Sigmoid colon (tissue), 3 donors: Measurements from ENCODE around the gene AFAP1.

Source experiments
- POLR2A ChIP-seq, 2 donors: fragments of 450-650 bp; IDR thresholded peaks; one replicate each; pipeline ENCODE4 v1.6.1; 2016; ENCODE audit warnings: antibody characterized with exemption in 2 of 2, mild to moderate bottlenecking in 2 of 2, moderate library complexity in 2 of 2
- TF ChIP-seq, protein P1 (sequence below), 4 experiments: fragments of 450-650 bp in 3 of 4; fragments of 200-600 bp in 1 of 4; IDR thresholded peaks; one replicate each; pipeline ENCODE4 v1.5.1; 2016 to 2019; ENCODE audit warnings: antibody characterized with exemption in 4 of 4, mild to moderate bottlenecking in 3 of 4, moderate library complexity in 2 of 4

GRCh38 chr4:7817877-7818398 is 121.7 kb downstream of the AFAP1 start:
- TF ChIP-seq, protein P1, sequence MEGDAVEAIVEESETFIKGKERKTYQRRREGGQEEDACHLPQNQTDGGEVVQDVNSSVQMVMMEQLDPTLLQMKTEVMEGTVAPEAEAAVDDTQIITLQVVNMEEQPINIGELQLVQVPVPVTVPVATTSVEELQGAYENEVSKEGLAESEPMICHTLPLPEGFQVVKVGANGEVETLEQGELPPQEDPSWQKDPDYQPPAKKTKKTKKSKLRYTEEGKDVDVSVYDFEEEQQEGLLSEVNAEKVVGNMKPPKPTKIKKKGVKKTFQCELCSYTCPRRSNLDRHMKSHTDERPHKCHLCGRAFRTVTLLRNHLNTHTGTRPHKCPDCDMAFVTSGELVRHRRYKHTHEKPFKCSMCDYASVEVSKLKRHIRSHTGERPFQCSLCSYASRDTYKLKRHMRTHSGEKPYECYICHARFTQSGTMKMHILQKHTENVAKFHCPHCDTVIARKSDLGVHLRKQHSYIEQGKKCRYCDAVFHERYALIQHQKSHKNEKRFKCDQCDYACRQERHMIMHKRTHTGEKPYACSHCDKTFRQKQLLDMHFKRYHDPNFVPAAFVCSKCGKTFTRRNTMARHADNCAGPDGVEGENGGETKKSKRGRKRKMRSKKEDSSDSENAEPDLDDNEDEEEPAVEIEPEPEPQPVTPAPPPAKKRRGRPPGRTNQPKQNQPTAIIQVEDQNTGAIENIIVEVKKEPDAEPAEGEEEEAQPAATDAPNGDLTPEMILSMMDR (IDR thresholded peaks at IDR 0.05): no peak
- TF ChIP-seq POLR2A (IDR thresholded peaks at IDR 0.05): no peak
